GM19239 (cell line): ENCODE results near the gene ITGA1.
"Not testable (repeated sequence)": the region's sequence is repeated elsewhere in the genome, so short reads cannot be mapped to it uniquely, and the experiment has no call there.

Experiments used
- DNase-seq: peaks from one replicate; pipeline ENCODE4 v3.0.0; 2011; ENCODE audit warnings: low spot score; ENCODE audit not compliant: insufficient read length
- FAIRE-seq: peaks from 2 replicates; lab custom pipeline; 2011; peaks lifted over from hg19 to GRCh38; lab: Jason Lieb, UNC

Gene ITGA1

GRCh38 chr5:52787600-52788504 lies at the start of gene ITGA1, which contains the start of gene PELO:
TSS of gene ITGA1 (plus strand) at chr5:52787916. CDS start at chr5:52788354, 438 bp downstream.
TSS of gene PELO (plus strand) at chr5:52787916. CDS start at chr5:52800395, 12,479 bp downstream.
- DNase-seq = no peak
- FAIRE-seq = peak; percentile 91

DNA sequence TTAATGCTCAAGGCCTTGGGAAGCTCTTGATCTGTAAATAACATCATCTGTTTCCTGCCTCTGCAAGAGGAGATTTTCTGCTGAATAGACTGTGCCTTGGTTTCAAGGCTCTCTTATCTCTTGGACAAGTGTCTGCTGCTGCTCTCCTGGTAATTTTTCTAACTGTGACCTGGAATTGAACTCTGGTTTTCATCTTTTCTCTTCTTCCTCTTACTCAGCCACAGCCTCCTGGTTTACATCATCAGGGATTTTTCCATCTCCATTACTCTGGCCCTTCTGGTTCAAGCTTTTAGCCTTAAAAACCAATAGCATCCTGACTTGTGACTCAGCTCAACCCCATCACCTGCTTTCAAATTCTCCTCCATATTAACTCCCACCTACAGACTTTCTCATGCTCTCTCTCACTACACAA lies 49.6 kb upstream of the ITGA1 start:
- DNase-seq = no peak
- FAIRE-seq = no peak

DNA sequence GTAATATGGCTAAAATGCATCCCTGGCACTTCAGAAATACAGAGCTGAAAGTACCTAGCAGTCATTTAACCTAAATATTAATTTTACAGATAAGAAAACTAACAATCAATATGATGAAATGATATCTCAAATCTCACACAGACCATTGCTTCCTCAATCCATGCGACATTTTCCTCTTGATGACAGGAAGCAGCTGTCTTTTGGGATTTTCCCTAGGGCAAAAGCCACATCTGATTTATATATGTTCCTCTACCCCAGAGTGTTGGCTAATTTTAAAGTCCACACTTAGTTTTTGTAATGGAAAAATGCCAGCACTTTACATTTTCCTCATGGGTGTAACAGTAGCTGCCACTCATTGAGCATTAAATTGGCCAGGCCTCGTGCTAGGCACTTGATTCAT lies 47.7 kb upstream of the ITGA1 start:
- DNase-seq (no peak), FAIRE-seq (no peak)

- DNase-seq (no peak), FAIRE-seq (no peak)
These were observed 44.7 kb upstream of the ITGA1 start for GRCh38 chr5:52743012-52743411.

DNA sequence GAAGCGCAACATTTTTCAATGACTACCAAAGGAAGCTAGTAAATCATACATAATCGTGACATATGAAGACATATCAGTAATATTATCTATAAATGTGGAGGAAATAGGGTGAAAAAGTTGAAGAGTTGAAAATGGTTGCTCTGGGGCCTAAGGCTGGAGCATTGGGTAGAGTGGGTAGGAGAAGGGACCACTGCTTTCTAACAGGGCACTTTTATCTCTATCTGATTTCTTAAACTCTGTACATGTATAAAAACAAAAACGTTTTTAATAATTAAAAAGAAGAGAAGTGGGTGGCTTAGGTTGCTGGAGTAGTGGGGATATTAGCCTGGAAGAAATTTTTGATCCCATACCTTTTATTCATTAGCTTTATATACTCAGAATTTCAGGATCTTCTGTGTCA lies 44.2 kb upstream of the ITGA1 start:
- FAIRE-seq = no peak

GRCh38 chr5:52743970-52744369 lies 43.7 kb upstream of the ITGA1 start:
- FAIRE-seq (no peak), DNase-seq (no peak)

More for the DNA sequence above, 44.2 kb upstream of the ITGA1 start:
- DNase-seq = no peak

GRCh38 chr5:52744867-52745458 lies 42.8 kb upstream of the ITGA1 start:
- not testable (repeated sequence) for FAIRE-seq, DNase-seq

DNA sequence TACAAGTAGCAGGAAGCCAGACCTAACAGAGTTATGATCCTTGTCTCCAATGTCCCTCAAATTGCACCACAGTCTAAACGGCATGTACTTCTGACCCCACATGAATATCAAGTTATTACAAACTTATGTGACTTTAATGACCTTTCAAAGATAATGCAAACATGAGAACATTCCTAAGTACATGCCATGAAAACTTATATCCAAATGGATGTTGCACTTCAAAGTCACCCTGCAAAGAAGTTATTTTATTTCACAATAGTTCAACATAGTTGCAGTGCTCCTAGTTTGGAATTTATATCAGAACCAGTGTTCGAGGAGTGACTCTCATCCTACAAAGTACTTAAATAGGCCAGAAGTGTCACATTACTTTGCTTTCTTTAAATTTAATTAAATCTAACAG lies 41.2 kb upstream of the ITGA1 start:
- DNase-seq (no peak), FAIRE-seq (no peak)

- DNase-seq (no peak), FAIRE-seq (no peak)
These were observed 39.1 kb upstream of the ITGA1 start for GRCh38 chr5:52748590-52748989.

- no peak for DNase-seq
- no peak for FAIRE-seq
These were observed 38.0 kb upstream of the ITGA1 start for GRCh38 chr5:52749666-52750065.

GRCh38 chr5:52751137-52751536 lies 36.6 kb upstream of the ITGA1 start:
- DNase-seq (no peak), FAIRE-seq (no peak)

DNA sequence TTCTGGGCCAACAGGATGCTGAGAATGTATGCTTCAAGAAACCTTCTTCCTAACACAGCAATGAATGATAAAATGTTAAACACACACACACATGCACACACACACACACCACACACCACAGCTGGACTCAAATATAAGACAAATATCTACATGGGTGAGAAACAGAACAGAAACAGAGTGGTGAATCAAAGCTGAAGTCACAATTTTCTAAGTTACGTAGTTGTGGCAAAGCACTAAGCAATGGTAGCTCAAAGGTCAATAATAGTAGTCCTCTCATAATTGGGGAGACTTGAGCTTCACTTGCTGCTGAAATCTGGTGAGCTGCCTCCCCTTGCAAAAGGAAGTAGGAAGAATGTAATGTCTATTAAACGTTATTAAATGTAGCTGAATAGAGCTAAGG lies 33.7 kb upstream of the ITGA1 start:
- no peak for FAIRE-seq

GRCh38 chr5:52757527-52757926 lies 30.2 kb upstream of the ITGA1 start:
- FAIRE-seq (no peak), DNase-seq (no peak)

More for the DNA sequence above, 33.7 kb upstream of the ITGA1 start:
- DNase-seq = no peak

DNA sequence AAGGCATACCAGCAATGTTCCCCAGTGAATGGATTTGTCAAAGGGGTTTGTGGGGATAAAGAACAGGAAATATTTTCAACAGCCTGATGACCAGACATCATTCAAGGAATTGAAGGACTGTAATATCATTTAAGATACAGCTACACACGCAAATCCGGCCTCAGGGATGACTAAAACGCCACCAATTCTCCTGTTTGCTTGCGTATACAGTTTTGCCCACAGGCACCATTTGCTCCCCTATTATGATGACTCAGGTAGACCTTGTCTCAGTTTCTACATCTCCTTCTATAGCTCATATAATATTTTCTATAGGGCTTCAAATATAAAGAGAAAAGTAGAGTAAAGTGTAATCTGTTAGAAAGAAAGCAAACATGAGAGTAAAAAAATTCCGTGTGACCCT lies 29.7 kb upstream of the ITGA1 start:
- DNase-seq = no peak
- FAIRE-seq = no peak

GRCh38 chr5:52759331-52759730 lies 28.4 kb upstream of the ITGA1 start:
- FAIRE-seq (no peak), DNase-seq (no peak)

DNA sequence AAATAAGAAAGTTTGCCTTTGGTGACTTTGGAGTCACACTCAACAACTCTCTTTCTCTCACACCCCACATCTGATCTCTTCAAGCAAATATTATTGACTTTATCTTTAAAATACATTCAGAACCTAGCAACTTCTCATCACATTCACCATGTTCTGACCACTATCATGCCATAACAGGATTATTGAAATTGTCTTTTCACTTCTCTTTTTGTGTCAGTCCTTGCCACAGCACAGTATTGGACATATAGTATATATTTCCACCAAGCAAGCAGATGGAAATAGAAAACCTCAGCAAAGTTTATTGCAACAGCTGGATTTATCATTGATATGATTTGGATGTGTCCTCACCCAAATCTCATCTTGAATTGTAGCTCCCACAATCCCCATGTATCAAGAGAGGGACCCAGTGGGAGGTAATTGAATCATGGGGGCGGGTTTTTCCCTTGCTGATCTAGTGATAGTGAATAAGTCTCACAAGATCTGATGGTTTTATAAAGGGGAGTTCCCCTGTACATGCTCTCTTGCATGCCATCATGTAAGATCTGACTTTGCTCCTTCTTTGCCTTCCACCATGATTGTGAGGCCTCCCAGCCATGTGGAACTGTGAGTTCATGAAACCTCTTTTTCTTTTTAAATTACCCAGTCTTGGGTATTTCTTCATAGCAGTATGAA lies 26.9 kb upstream of the ITGA1 start:
- FAIRE-seq (no peak), DNase-seq (no peak)

DNA sequence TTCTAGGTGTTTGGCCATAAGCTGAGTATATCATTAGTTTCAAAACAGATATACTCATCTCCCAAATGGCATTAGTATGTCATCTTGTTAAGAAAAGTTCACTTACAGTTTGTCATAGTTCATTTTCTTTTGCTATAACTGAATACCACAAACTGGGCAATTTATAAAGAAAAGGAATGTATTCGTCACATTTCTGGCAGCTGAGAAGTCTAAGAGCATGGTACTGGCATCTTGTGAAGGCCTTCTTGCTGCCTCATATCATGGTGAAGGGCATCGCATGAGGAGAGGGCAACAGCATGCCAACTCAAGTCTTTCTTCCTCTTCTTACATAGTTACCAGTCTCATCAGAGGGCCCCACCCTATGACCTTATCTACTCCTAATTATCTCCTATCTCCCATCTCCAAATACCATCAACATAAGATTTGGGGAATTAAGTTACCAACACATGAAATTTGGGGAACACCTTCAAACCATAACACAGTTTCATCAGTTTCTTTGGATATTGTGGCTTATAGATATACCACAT lies 20.4 kb upstream of the ITGA1 start:
- FAIRE-seq (peak; percentile 51), DNase-seq (no peak)

GRCh38 chr5:52767766-52768480 lies 19.8 kb upstream of the ITGA1 start:
- DNase-seq = no peak
- peak; percentile 76 for FAIRE-seq

DNA sequence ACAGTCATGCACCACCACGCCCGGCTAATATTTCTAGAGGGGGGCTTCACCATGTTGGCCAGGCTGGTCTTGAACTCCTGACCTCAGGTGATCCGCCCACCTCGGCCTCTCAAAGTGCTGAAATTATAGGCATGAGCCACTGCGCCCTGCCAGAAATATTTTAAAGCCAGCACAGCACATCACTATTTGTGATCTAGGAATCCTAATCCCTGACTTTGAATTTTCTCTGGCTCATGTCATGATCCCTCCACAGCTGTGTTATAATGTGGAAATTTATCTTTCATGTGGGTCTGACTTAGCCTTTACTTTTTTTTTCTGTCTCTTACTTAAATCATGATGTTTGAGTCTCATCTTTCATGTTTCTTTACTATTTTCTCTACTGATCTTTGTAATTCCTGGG lies 18.7 kb upstream of the ITGA1 start:
- DNase-seq (no peak), FAIRE-seq (no peak)

DNA sequence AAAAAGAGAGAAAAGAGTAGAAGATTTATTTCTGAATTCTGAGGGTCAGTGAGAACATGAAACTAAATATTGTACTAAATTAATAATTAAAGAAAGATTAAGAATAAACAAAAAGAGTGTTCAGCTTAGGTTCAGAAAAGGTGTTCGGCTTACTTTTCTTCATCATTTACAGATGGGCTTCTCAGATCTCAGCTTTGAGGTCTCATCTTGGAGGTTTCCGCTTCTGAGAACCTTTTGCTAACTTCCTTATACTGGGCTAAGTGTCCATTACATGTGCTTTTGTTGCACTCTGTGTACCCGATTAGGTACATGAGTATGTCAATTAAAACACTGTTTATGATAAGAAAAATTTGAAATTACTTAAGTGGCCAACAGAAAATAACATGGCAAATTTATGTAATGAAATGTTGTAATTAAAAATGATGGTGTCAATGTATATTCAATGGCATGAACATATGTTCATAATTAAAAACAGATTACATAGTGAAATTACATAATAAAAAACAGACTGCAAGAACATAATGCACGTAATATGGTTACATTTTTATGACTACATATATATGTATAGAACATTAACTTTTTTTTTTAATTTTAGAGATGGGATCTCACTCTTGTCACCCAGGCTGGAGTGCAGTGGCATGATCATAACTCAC lies 17.3 kb upstream of the ITGA1 start:
- DNase-seq = no peak
- FAIRE-seq = peak; percentile 63
